HepG2 (cell line): Measurements from ENCODE around the gene PSPH. TPM values are rescaled to one million over a fixed set of nuclear protein-coding genes. Genes with fewer than 3 reads are reported as not detected.

Experiments
- CBX5 ChIP-seq: sonication (generic); formaldehyde crosslinking; IDR thresholded peaks from 2 replicates; pipeline ENCODE4 v1.4.0; 2020; ENCODE audit warnings: missing genetic modification reagents, borderline replicate concordance
- HMGA1 ChIP-seq: sonication (generic); formaldehyde crosslinking; conservative IDR thresholded peaks from 2 replicates; pipeline ENCODE4 v1.4.0; 2020; ENCODE audit warnings: missing genetic modification reagents
- KDM1A ChIP-seq: IDR thresholded peaks from 2 replicates; pipeline ENCODE4 v1.6.1; 2016; ENCODE audit warnings: missing compliant biosample characterization
- KDM4B ChIP-seq: sonication (generic); formaldehyde crosslinking; IDR thresholded peaks from 2 replicates; pipeline ENCODE4 v1.4.0; 2020; ENCODE audit warnings: missing genetic modification reagents
- PPARG ChIP-seq: conservative IDR thresholded peaks from 2 replicates; pipeline ENCODE4 v1.6.1; 2016; ENCODE audit warnings: missing biosample characterization, missing genetic modification reagents
- PRDM10 ChIP-seq: sonication (generic); formaldehyde crosslinking; IDR thresholded peaks from 2 replicates; pipeline ENCODE4 v1.4.0; 2020; ENCODE audit warnings: low read depth, missing genetic modification reagents
- RELA ChIP-seq: sonication (generic); formaldehyde crosslinking; IDR thresholded peaks from 2 replicates; pipeline ENCODE4 v1.4.0; 2020; ENCODE audit warnings: missing genetic modification reagents
- REST ChIP-seq, 2 experiments: IDR thresholded peaks; 2 replicates each; pipeline ENCODE4 v1.6.1; 2011 to 2012; ENCODE audit warnings: low read length in 2 of 2, borderline replicate concordance in 1 of 2, low read depth in 1 of 2, mild to moderate bottlenecking in 1 of 2, moderate library complexity in 1 of 2
- ZBTB7B ChIP-seq: sonication (generic); formaldehyde crosslinking; IDR thresholded peaks from 2 replicates; pipeline ENCODE4 v1.4.0; 2020; ENCODE audit warnings: missing genetic modification reagents
- ZNF207 ChIP-seq: fragments of 450-650 bp; IDR thresholded peaks from 2 replicates; pipeline ENCODE4 v1.6.1; 2016; ENCODE audit warnings: antibody characterized with exemption, borderline replicate concordance
- polyA plus RNA-seq, 8 experiments: library from polyadenylated mRNA; depleted of rRNA in 3 of 8; stranded (reverse) in 7 of 8; unstranded in 1 of 8; fragments of >200 nt; fragmentation: Illumina TruSeq in 4 of 8; extraction: Trizol in 4 of 8; gene quantifications; 2 replicates each; pipeline versions ENCODE4 v1.2.1 to v1.2.3, GENCODE V29; 2011 to 2016; ENCODE audit warnings: low read depth in 4 of 8, missing spikeins in 1 of 8, mixed read lengths in 1 of 8; ENCODE audit not compliant: insufficient read depth in 1 of 8
- total RNA-seq, 5 experiments: library from RNA; depleted of rRNA; stranded (reverse); fragments of >200 nt; fragmentation: Illumina TruSeq; extraction: Trizol; gene quantifications; 2 replicates each; pipeline ENCODE4 v1.2.3, GENCODE V29; 2016; ENCODE audit warnings: low read depth in 1 of 5
- TF ChIP-seq, protein P1 (sequence below): sonication (generic); formaldehyde crosslinking; IDR thresholded peaks from 2 replicates; pipeline ENCODE4 v1.4.0; 2020; ENCODE audit warnings: missing genetic modification reagents
- TF ChIP-seq, protein P2 (sequence below): sonication (generic); formaldehyde crosslinking; IDR thresholded peaks from 2 replicates; pipeline ENCODE4 v1.5.0; 2020; ENCODE audit warnings: missing genetic modification reagents

The PSPH gene
- total and polyA plus RNA-seq, 2 of the 13 experiments (the other 11 are each of a cell fraction or from before 2014, with no cell fraction given): 85.5 to 124 TPM

- TF ChIP-seq REST (IDR thresholded peaks at IDR 0.05; ENCODE audit: borderline replicate concordance in 1 of 2, low read depth in 1 of 2, low read length in 2 of 2): 0 out of 4 replicates have a peak, but pooled peaks of 1 of the 2 experiments have one; percentile 16
- TF ChIP-seq, protein P1, sequence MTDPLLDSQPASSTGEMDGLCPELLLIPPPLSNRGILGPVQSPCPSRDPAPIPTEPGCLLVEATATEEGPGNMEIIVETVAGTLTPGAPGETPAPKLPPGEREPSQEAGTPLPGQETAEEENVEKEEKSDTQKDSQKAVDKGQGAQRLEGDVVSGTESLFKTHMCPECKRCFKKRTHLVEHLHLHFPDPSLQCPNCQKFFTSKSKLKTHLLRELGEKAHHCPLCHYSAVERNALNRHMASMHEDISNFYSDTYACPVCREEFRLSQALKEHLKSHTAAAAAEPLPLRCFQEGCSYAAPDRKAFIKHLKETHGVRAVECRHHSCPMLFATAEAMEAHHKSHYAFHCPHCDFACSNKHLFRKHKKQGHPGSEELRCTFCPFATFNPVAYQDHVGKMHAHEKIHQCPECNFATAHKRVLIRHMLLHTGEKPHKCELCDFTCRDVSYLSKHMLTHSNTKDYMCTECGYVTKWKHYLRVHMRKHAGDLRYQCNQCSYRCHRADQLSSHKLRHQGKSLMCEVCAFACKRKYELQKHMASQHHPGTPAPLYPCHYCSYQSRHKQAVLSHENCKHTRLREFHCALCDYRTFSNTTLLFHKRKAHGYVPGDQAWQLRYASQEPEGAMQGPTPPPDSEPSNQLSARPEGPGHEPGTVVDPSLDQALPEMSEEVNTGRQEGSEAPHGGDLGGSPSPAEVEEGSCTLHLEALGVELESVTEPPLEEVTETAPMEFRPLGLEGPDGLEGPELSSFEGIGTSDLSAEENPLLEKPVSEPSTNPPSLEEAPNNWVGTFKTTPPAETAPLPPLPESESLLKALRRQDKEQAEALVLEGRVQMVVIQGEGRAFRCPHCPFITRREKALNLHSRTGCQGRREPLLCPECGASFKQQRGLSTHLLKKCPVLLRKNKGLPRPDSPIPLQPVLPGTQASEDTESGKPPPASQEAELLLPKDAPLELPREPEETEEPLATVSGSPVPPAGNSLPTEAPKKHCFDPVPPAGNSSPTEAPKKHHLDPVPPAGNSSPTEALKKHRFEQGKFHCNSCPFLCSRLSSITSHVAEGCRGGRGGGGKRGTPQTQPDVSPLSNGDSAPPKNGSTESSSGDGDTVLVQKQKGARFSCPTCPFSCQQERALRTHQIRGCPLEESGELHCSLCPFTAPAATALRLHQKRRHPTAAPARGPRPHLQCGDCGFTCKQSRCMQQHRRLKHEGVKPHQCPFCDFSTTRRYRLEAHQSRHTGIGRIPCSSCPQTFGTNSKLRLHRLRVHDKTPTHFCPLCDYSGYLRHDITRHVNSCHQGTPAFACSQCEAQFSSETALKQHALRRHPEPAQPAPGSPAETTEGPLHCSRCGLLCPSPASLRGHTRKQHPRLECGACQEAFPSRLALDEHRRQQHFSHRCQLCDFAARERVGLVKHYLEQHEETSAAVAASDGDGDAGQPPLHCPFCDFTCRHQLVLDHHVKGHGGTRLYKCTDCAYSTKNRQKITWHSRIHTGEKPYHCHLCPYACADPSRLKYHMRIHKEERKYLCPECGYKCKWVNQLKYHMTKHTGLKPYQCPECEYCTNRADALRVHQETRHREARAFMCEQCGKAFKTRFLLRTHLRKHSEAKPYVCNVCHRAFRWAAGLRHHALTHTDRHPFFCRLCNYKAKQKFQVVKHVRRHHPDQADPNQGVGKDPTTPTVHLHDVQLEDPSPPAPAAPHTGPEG (CRISPR knock-in tag): no peak
- no peak for TF ChIP-seq ZNF207
- no peak for TF ChIP-seq KDM4B (CRISPR knock-in tag)
- TF ChIP-seq, protein P2, sequence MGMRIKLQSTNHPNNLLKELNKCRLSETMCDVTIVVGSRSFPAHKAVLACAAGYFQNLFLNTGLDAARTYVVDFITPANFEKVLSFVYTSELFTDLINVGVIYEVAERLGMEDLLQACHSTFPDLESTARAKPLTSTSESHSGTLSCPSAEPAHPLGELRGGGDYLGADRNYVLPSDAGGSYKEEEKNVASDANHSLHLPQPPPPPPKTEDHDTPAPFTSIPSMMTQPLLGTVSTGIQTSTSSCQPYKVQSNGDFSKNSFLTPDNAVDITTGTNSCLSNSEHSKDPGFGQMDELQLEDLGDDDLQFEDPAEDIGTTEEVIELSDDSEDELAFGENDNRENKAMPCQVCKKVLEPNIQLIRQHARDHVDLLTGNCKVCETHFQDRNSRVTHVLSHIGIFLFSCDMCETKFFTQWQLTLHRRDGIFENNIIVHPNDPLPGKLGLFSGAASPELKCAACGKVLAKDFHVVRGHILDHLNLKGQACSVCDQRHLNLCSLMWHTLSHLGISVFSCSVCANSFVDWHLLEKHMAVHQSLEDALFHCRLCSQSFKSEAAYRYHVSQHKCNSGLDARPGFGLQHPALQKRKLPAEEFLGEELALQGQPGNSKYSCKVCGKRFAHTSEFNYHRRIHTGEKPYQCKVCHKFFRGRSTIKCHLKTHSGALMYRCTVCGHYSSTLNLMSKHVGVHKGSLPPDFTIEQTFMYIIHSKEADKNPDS (CRISPR knock-in tag): no peak
- TF ChIP-seq RELA (CRISPR knock-in tag): no peak
- no peak for TF ChIP-seq PPARG (CRISPR knock-in tag)
- peak; percentile 48; the same call in 1 of the 2 replicates for TF ChIP-seq ZBTB7B (CRISPR knock-in tag)
- no peak for TF ChIP-seq HMGA1 (CRISPR knock-in tag)
- no peak for TF ChIP-seq KDM1A (CRISPR knock-in tag)
- TF ChIP-seq PRDM10: no peak
- no peak; the same call in 1 of the 2 replicates for TF ChIP-seq CBX5
Observed at GRCh38 chr7:56033671-56034432, 17.4 kb downstream of the PSPH start (continued).
